ENCODE measurements around the gene RHBDD1. TPM values are rescaled to one million over a fixed set of nuclear protein-coding genes. Genes with fewer than 3 reads are reported as not detected.

RHBDD1 gene
- total and polyA plus RNA-seq, 2 donors (not counting 3 experiments of a cell fraction or from before 2014, with no cell fraction given), result 6.8 to 19.4 TPM

- FAIRE-seq (no peak), DNase-seq (ENCODE audit: low read depth, low spot score) (no peak)
- BruUV-seq (replicated peaks), result no TSS peak
- no peaks in the 10 kb centered on the region for H3K9me1 ChIP-seq (replicated peaks; ENCODE audit: control insufficient read depth, extremely low read depth, insufficient read depth, low read length)
- H3K36me3 ChIP-seq (ENCODE audit: control insufficient read depth in 2 of 2, extremely low read depth in 1 of 2, insufficient read depth in 2 of 2, low read length in 2 of 2), result no peaks in the 10 kb centered on the region
- no peaks in the 10 kb centered on the region for H3K4me1 ChIP-seq (ENCODE audit: control insufficient read depth, extremely low read depth, insufficient read depth, low read length)
- no peak for TF ChIP-seq MAX (IDR thresholded peaks at IDR 0.05; ENCODE audit: insufficient read depth, insufficient read length)
- TF ChIP-seq JUN (IDR thresholded peaks at IDR 0.05; ENCODE audit: borderline replicate concordance, insufficient read depth, insufficient read length, low read depth), result no peak
- no peak for TF ChIP-seq POLR2AphosphoS5 (IDR thresholded peaks at IDR 0.05; ENCODE audit: insufficient read depth, low read depth, low read length)
- TF ChIP-seq FOS (IDR thresholded peaks at IDR 0.05; ENCODE audit: borderline replicate concordance, insufficient read depth, low read length), result no peak
- TF ChIP-seq CTCF (IDR thresholded peaks at IDR 0.05; ENCODE audit: extremely low read depth in 1 of 2, insufficient read depth in 1 of 2, low read depth in 1 of 2, low read length in 2 of 2), result no peak
- TF ChIP-seq POLR2A (IDR thresholded peaks at IDR 0.05; ENCODE audit: low read depth, low read length), result no peak
- TF ChIP-seq GATA2 (IDR thresholded peaks at IDR 0.05; ENCODE audit: insufficient read depth, insufficient read length, low read depth, low read length), result no peak
- no peak for TF ChIP-seq MYC (IDR thresholded peaks at IDR 0.05; ENCODE audit: low read depth, low read length)
- no peak for TF ChIP-seq EZH2 (IDR thresholded peaks at IDR 0.05; ENCODE audit: borderline replicate concordance, low read depth, low read length, severe bottlenecking)
- H3K79me2 ChIP-seq (ENCODE audit: control insufficient read depth, insufficient read depth, low read length), result no peaks in the 10 kb centered on the region
- POLR2A ChIA-PET, result no interaction called here
- no peaks in the 10 kb centered on the region for H3K9me3 ChIP-seq (replicated peaks; ENCODE audit: control insufficient read depth, insufficient read depth, low read length)
- H3K4me2 ChIP-seq (ENCODE audit: insufficient read depth, low read length), result no peak overlapping the region
- H4K20me1 ChIP-seq (replicated peaks; ENCODE audit: control insufficient read depth, extremely low read depth, insufficient read depth, low read length), result no peaks in the 10 kb centered on the region
- no peak overlapping the region for H3K27ac ChIP-seq (ENCODE audit: insufficient read depth, low read depth, low read length)
- H2AFZ ChIP-seq (ENCODE audit: low read depth, low read length), result no peak overlapping the region
- intact Hi-C loops (cut with micrococcal nuclease) (no loop called here), dilution Hi-C loops (cut with MboI; ENCODE audit: extremely low pct_ligation_motif_present, low sequenced_read_pairs) (no loop called here)
- no peak overlapping the region for H3K4me3 ChIP-seq (replicated peaks in 1 of 3; ENCODE audit: insufficient read depth in 1 of 3, low read depth in 1 of 3, low read length in 3 of 3)
- H3K9ac ChIP-seq (replicated peaks; ENCODE audit: extremely low read depth, insufficient read depth, low read length), result no peak overlapping the region
- CTCF ChIA-PET, result no interaction called here
- no peaks in the 10 kb centered on the region for H3K27me3 ChIP-seq (ENCODE audit: control insufficient read depth in 2 of 2, insufficient read depth in 2 of 2, low read length in 2 of 2)
Observed at GRCh38 chr2:226847090-226847489, 11.2 kb downstream of the RHBDD1 start.
